ENCODE results near the gene SHROOM4.

SHROOM4 gene

GRCh38 chrX:50712777-50713176 lies 101.2 kb downstream of the SHROOM4 start:
- DNase-seq = no peak
- in situ Hi-C loops (cut with MboI; ENCODE audit: low pct_unique_long_range_greater_than_20kb, low sequenced_read_pairs) = no loop called here

DNA sequence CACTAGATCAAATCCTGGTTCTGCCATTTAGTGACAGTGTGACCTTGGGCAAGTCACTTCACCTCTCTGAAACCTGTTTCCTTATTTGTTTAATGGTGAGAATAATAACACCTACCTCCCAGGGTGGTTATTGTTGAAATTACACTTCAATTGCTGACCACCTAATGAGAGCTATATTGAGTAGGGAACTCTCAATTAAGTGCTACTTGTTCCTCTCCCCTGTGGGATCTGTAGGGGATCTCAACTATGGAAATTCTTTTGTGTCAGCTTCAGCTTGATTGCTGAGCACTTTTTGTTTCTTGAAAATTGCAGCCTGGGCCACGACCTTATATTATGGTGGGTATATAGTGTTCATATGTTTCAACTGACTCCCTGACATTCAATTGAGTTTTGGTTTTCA lies 102.1 kb downstream of the SHROOM4 start:
- in situ Hi-C loops (cut with MboI; ENCODE audit: low pct_unique_long_range_greater_than_20kb, low sequenced_read_pairs) = no loop called here
- no peak for DNase-seq

GRCh38 chrX:50707955-50708699 lies 105.9 kb downstream of the SHROOM4 start:
- in situ Hi-C loops (cut with MboI; ENCODE audit: low pct_unique_long_range_greater_than_20kb, low sequenced_read_pairs) = no loop called here
- DNase-seq = no peak

DNA sequence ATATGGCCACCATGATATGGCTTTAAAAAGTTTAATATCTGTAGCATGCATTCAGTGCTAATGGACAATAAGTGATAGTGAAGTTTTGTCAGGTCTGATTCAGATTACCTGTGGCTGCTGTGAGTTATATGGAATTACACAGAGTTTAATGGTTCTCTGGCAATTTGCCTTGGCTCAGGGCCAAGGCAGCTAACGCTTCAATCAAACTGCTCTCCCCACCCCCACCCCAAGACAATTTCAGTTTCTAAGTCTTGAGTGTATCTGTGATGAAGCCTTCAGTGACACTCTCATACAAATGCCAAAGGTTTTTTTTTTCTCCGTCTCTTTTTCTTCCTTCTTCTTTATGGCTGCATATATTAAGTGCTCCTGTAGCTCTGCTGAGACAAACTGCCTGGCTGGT lies 106.6 kb downstream of the SHROOM4 start:
- in situ Hi-C loops (cut with MboI; ENCODE audit: low pct_unique_long_range_greater_than_20kb, low sequenced_read_pairs) = no loop called here
- no peak for DNase-seq

DNA sequence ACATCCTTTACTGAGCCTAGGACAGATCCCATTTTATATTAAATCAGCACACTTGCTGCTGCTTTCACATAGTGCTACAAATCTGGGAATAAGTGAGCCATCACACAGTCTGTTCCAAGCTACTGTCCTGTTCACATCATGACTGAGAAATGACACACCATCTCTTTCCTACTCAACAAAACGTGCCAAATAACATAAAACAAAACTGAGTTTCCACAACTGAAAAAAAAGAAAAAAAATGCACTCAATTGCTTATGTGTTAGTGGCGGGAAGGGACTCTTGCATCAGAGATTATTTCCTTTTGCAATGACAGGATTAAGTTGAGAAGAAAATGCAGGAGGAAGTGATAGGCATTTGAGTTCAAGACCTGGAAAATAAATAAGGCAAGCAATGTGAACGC lies 109.0 kb downstream of the SHROOM4 start:
- no peak for DNase-seq
- in situ Hi-C loops (cut with MboI; ENCODE audit: low pct_unique_long_range_greater_than_20kb, low sequenced_read_pairs) = no loop called here

DNA sequence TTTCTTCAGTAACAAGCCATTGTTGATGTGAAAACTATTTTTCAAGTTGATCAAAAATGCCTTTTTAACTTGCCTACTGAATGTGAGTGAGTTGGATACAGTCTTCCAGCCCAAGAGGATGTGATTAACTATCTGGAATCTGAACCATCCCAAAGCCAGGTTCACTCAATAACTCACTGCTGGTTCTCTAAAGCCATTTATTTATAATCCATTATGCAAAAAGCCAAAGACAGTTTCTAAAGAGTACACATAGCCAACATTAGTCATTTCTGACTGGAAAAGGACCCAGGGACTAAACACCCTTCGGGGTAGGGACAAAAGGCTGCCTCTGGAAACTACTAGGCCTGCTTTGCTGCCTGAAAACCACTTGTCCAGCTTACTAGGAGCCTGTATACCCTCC lies 109.6 kb downstream of the SHROOM4 start:
- no peak for DNase-seq
- in situ Hi-C loops (cut with MboI; ENCODE audit: low pct_unique_long_range_greater_than_20kb, low sequenced_read_pairs) = no loop called here

- in situ Hi-C loops (cut with MboI; ENCODE audit: low pct_unique_long_range_greater_than_20kb, low sequenced_read_pairs) = no loop called here
- DNase-seq = no peak
Observed at GRCh38 chrX:50700921-50701320, 113.1 kb downstream of the SHROOM4 start.

DNA sequence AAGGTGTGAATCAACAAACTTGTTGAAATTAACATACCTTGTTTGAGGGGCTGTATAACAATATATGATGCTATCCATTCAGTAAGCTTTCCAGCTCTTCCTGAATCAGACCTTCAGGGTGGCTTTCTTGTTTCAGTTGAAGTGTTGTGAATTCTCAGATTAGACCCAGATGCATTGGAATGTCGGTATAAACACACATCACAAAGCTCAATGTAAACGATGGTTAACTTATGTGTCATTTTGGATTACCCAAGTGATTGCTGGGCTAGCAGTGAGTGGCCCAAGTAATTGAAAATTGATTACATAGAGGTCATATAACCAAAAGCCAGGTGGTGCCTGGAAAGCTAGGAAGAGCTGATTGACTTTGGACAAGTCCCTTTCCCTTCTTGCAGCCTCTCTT lies 115.0 kb downstream of the SHROOM4 start:
- in situ Hi-C loops (cut with MboI; ENCODE audit: low pct_unique_long_range_greater_than_20kb, low sequenced_read_pairs) = no loop called here

GRCh38 chrX:50697691-50698090 lies 116.3 kb downstream of the SHROOM4 start:
- no peak for DNase-seq

More for the DNA sequence above, 115.0 kb downstream of the SHROOM4 start:
- DNase-seq = no peak

GRCh38 chrX:50691820-50692219 lies 122.2 kb downstream of the SHROOM4 start:
- DNase-seq = peak; percentile 68
- in situ Hi-C loops (cut with MboI; ENCODE audit: low pct_unique_long_range_greater_than_20kb, low sequenced_read_pairs) = no loop called here

More at GRCh38 chrX:50697691-50698090, 116.3 kb downstream of the SHROOM4 start:
- in situ Hi-C loops (cut with MboI; ENCODE audit: low pct_unique_long_range_greater_than_20kb, low sequenced_read_pairs) = no loop called here

GRCh38 chrX:50684871-50685270 lies 129.1 kb downstream of the SHROOM4 start:
- in situ Hi-C loops (cut with MboI; ENCODE audit: low pct_unique_long_range_greater_than_20kb, low sequenced_read_pairs) = no loop called here
- no peak for DNase-seq

- peak; percentile 14 for DNase-seq
- in situ Hi-C loops (cut with MboI; ENCODE audit: low pct_unique_long_range_greater_than_20kb, low sequenced_read_pairs) = no loop called here
Observed at GRCh38 chrX:50680990-50681389, 133.0 kb downstream of the SHROOM4 start.

DNA sequence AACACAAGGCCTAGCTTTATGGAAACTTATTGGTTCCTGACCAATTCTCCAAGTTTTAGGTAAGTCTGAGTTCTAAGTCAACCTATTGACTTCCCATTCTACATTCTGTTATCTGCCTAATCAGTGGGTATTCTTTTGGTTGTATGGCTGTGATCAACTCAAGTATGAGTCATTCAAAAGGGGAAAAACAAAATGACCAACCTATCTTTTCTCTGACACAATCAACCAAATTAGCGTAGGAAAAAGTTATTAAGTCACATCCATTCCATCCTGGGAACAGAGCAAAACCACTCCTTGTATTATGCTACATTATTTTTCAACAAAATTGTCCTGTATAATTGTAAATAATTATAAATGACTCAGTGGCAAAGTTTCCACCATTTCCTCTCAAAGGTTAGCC lies 136.2 kb downstream of the SHROOM4 start:
- DNase-seq = no peak
- in situ Hi-C loops (cut with MboI; ENCODE audit: low pct_unique_long_range_greater_than_20kb, low sequenced_read_pairs) = no loop called here

DNA sequence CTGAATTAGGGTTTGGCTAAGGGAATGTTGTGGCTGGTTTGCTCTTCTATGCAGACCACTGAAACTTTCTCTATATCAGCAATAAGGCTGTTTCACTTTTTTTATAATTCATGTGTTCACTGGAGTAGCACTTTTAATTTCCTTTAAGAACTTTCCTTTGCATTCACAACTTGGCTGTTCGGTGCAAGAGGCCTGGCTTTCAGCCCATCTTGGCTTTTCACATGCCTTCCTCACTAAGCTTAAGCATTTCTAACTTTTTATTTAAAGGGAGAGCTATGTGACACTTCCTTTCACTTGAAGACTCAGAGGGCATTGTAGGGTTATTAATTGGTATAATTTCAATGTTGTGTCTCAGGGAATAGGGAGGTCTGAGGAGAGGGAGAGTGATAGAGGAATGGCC lies 142.3 kb downstream of the SHROOM4 start:
- no peak for DNase-seq
- in situ Hi-C loops (cut with MboI; ENCODE audit: low pct_unique_long_range_greater_than_20kb, low sequenced_read_pairs) = no loop called here

GRCh38 chrX:50668860-50669259 lies 145.1 kb downstream of the SHROOM4 start:
- DNase-seq = no peak
- in situ Hi-C loops (cut with MboI; ENCODE audit: low pct_unique_long_range_greater_than_20kb, low sequenced_read_pairs) = no loop called here

DNA sequence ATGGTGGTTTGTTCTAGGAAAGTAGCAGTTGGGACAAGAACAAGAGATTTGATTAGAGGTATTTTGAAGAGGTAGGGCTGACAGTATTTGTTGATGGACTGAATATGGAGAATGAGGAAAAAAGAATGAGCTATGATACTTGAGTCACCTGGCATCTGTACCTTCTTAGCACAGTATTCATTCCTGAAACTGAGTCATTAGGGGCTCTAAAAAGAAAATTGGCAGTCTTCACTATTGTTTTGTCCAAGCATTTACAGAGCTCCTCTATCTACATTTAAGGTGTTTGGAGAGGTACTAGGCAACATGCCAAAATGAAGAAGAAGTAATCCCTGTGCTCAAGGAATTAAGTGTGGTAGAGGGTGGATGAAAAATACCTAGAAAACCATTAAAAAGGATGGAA lies 165.8 kb downstream of the SHROOM4 start:
- no peak for DNase-seq
- in situ Hi-C loops (cut with MboI; ENCODE audit: low pct_unique_long_range_greater_than_20kb, low sequenced_read_pairs) = no loop called here

GRCh38 chrX:50644496-50644895 lies 169.5 kb downstream of the SHROOM4 start:
- no peak for DNase-seq
- in situ Hi-C loops (cut with MboI; ENCODE audit: low pct_unique_long_range_greater_than_20kb, low sequenced_read_pairs) = no loop called here

GRCh38 chrX:50643525-50644137 lies 170.4 kb downstream of the SHROOM4 start:
- no peak for DNase-seq
- in situ Hi-C loops (cut with MboI; ENCODE audit: low pct_unique_long_range_greater_than_20kb, low sequenced_read_pairs) = no loop called here

DNA sequence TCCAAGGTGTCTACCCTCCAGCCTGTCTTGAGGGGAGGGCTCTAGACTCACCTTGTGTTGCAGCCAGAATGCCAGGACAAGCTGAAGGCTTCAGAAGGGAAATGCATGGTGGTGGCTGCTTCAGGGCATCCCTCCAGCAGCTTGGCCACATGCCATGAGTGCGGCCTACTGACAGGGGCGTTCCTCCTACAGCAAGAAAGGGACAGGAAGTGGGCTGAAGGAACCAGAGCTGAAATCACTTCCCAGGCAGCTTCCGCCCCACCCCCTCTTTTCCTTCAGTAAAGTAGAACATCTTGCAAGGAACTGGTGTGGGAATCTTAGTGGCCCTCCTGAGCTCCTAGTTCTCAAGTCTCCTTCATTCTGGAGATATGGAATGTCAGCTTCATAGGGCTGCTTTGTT lies 175.9 kb downstream of the SHROOM4 start:
- no peak for DNase-seq
- in situ Hi-C loops (cut with MboI; ENCODE audit: low pct_unique_long_range_greater_than_20kb, low sequenced_read_pairs) = no loop called here

GRCh38 chrX:50635817-50636365 lies 178.1 kb downstream of the SHROOM4 start:
- in situ Hi-C loops (cut with MboI; ENCODE audit: low pct_unique_long_range_greater_than_20kb, low sequenced_read_pairs) = no loop called here
- DNase-seq = no peak

DNA sequence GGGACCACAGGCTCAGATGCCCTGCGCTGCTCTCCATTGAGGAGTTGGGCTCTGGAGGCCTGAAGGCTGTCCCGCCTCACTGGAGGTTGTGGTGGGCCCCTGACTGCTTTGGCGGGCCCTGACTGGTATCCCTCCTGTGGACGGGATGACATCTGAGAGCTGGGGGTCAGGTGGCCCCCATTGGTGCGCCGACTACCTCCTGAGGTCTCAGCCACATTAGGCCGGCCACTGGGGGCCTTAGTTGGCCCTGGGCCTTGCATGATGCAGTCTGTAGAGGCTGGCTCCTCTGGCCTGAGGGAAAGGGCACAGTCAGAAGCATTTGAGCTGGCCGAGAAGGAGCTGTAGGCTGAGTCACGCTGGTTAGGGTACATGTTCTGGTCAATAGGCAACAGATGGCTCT lies 178.8 kb downstream of the SHROOM4 start:
- no peak for DNase-seq
- in situ Hi-C loops (cut with MboI; ENCODE audit: low pct_unique_long_range_greater_than_20kb, low sequenced_read_pairs) = no loop called here
